Transverse colon (tissue), 4 donors: Measurements from ENCODE around the gene INPP5B.

Experiments used
- CTCF ChIP-seq, 5 experiments: fragments of 200-600 bp in 3 of 5; fragments of 450-650 bp in 2 of 5; sonication (generic) in 3 of 5; IDR thresholded peaks; 1 replicate in 2 of 5; 2 replicates in 3 of 5; pipeline ENCODE4 v1.5.1; 2016 to 2017; ENCODE audit warnings: antibody characterized with exemption in 5 of 5, inconsistent platforms in 3 of 5, mild to moderate bottlenecking in 2 of 5, moderate library complexity in 1 of 5
- EP300 ChIP-seq: sonication (generic); formaldehyde crosslinking; IDR thresholded peaks from one replicate; pipeline ENCODE4 v1.6.1; 2017; ENCODE audit warnings: antibody characterized with exemption, low read depth
- POLR2A ChIP-seq: fragments of 450-650 bp; IDR thresholded peaks from one replicate; pipeline ENCODE4 v1.6.1; 2016; ENCODE audit warnings: antibody characterized with exemption, mild to moderate bottlenecking, moderate library complexity
- POLR2AphosphoS5 ChIP-seq, 3 donors: sonication (generic); formaldehyde crosslinking; IDR thresholded peaks; one replicate each; pipeline ENCODE4 v1.6.1; 2016; ENCODE audit warnings: antibody characterized with exemption in 3 of 3

DNA sequence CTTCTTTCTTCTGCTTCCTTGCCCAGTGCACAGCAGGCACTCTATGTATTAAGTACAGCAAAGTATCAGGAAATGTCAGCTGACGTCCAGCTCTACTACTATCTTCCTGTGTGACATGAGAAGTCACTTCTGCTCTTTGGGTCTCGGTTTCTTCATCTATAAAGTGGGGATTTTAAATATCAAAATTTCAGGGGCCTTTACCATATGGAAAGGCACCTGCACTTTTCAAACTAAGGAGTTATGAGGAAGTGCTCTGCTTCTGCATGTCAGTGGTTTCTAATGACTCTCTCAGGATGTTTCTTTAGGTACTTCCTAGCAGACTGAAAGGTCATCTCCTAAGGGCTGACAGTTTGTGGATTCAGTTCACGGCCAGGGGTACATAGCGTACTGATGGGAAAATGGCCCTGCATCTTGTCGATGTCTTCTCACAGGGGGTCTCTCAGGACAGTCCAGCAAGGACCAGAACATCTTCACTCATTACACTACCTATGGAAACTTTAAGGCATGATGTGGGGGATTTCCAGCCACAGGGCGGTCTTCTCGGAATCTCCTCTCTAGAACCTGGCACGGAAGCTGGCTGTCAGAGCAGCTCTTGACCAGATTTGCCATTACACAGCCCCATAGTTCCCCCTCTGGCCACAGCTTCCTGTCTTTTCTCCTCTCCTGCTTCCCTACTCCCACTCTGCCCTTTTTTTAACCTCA, 45.5 kb downstream of the INPP5B start:
- TF ChIP-seq POLR2AphosphoS5 (IDR thresholded peaks at IDR 0.05) (no peak), EP300 (no peak), CTCF (IDR thresholded peaks at IDR 0.05) (no peak), POLR2A (no peak)
